ENCODE results near the gene CHD5. TPM values are rescaled to one million over a fixed set of nuclear protein-coding genes. Genes with fewer than 3 reads are reported as not detected.

Gene CHD5
- polyA plus RNA-seq, 2 of the 4 experiments (the other 2 are of a cell fraction) = 0.21 to 0.66 TPM

DNA sequence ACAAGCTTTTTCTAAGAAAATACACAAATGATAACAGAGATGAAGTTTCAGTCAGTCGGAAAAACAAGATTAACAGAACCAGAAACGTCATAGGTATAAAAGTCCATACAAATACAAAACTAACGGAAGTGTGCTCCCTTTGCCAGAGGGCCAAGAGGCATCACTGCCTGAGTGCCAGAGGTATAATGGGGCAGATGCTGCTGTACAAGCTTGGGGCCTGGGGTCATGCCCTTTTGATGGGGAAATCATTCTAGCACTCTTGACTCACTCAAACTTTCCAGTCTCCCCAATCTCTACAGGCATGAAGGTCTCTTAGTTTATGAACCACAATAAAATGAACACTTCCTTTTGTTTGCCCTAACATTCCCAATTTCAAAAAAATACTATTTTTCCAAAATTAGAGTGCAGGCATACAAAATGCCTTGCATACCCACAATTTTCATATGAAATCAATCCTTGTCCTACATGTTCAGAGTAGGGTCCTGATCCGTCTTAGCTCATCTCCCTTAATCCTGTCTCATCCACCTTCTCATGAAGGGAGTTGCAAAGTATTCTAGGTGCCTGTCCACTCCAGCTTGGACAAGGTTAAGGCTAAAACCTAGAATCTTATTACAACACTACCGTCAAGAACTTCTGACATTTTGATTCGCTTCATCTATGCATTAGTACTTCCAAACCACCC is 17.8 kb upstream of the CHD5 start:
- H3K4me1 ChIP-seq = peaks cover 27% of the 10 kb centered on the region
- no peak for FAIRE-seq
- no peak for DNase-seq (ENCODE audit: low read depth in 1 of 2, low spot score in 1 of 2)
- peak overlapping the region; percentile 96 for H3K4me3 ChIP-seq
- ATAC-seq = no peak
- peak overlapping the region; percentile 79 for H3K4me2 ChIP-seq
- peak overlapping the region; percentile 98 to 99; a peak in 5 of 6 replicates for H3K27ac ChIP-seq
- no peaks in the 10 kb centered on the region for H3K9me3 ChIP-seq
- TF ChIP-seq, protein P1, sequence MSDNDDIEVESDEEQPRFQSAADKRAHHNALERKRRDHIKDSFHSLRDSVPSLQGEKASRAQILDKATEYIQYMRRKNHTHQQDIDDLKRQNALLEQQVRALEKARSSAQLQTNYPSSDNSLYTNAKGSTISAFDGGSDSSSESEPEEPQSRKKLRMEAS (IDR thresholded peaks at IDR 0.05) = no peak
- TF ChIP-seq HEYL (CRISPR knock-in tag; IDR thresholded peaks at IDR 0.05) = no peak
- TF ChIP-seq CHD4 (IDR thresholded peaks at IDR 0.05; ENCODE audit: borderline replicate concordance) = no peak
- TF ChIP-seq ZNF302 (CRISPR knock-in tag; IDR thresholded peaks at IDR 0.05) = no peak
- TF ChIP-seq, protein P2, sequence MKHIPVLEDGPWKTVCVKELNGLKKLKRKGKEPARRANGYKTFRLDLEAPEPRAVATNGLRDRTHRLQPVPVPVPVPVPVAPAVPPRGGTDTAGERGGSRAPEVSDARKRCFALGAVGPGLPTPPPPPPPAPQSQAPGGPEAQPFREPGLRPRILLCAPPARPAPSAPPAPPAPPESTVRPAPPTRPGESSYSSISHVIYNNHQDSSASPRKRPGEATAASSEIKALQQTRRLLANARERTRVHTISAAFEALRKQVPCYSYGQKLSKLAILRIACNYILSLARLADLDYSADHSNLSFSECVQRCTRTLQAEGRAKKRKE (CRISPR knock-in tag; IDR thresholded peaks at IDR 0.05; ENCODE audit: low read depth) = no peak
- TF ChIP-seq TP53 (CRISPR knock-in tag; IDR thresholded peaks at IDR 0.05) = no peak
- TF ChIP-seq HES2 (IDR thresholded peaks at IDR 0.05) = no peak
- no peak for TF ChIP-seq FOSL2 (IDR thresholded peaks at IDR 0.05)
- no peak for TF ChIP-seq FOSL2 (CRISPR knock-in tag; IDR thresholded peaks at IDR 0.05)
- no peak for TF ChIP-seq NR3C1 (IDR thresholded peaks at IDR 0.05)
- WGBS (ENCODE audit: missing lambda C conversion rate) = 54% methylated on average over 6 of the region's 6 CpGs
- CTCF ChIA-PET = interaction anchor here (1.4 to 3.2 kb wide), 3 partner anchors 12 to 89 kb away, joined by 3 to 9 read pairs (median 4); no protein-coding TSS in a partner anchor
- POLR2A ChIA-PET = interaction anchor here (0.9 kb wide), 1 partner anchor 9 kb away, joined by 3 read pairs; no protein-coding TSS in a partner anchor

DNA sequence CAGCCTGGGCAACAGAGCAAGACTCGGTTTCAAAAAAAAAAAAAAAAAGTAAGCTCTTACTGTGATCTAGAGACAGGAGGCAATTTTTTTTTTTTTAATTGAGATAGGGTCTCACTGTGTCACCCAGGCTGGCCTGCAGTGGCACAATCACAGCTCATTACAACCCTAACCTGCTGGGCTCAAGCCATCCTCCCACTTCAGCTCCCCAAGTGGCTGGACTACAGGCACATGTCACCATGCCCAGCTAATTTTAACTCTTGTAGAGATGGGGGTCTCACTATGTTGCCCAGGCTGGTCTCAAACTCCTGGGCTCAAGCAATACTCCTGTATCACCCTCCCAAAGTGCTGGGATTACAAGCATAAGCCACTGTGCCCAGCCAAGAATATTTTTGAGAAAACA is 11.8 kb upstream of the CHD5 start:
- ChIA-PET CTCF (interaction anchor here (0.6 to 4.8 kb wide), 3 partner anchors 13 to 118 kb away, joined by 3 to 26 read pairs (median 3); partner anchors contain the start of gene RNF207), POLR2A (no interaction called here)
- DNase-seq (ENCODE audit: low read depth in 1 of 2, low spot score in 1 of 2) = no peak
- 100% methylated on average over 1 of the region's 1 CpG for WGBS (ENCODE audit: missing lambda C conversion rate)
- FAIRE-seq = no peak
- no peak overlapping the region for H3K4me2 ChIP-seq
- H3K4me1 ChIP-seq = peaks cover 8% of the 10 kb centered on the region
- H3K27ac ChIP-seq = no peak overlapping the region
- ATAC-seq = no peak
- no peak for TF ChIP-seq HOXB5 (CRISPR knock-in tag; IDR thresholded peaks at IDR 0.05)
- TF ChIP-seq, protein P3, sequence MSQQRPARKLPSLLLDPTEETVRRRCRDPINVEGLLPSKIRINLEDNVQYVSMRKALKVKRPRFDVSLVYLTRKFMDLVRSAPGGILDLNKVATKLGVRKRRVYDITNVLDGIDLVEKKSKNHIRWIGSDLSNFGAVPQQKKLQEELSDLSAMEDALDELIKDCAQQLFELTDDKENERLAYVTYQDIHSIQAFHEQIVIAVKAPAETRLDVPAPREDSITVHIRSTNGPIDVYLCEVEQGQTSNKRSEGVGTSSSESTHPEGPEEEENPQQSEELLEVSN (IDR thresholded peaks at IDR 0.05; ENCODE audit: borderline replicate concordance, low read depth) = no peak
- H3K4me3 ChIP-seq = no peak overlapping the region
- H3K9me3 ChIP-seq = no peaks in the 10 kb centered on the region

DNA sequence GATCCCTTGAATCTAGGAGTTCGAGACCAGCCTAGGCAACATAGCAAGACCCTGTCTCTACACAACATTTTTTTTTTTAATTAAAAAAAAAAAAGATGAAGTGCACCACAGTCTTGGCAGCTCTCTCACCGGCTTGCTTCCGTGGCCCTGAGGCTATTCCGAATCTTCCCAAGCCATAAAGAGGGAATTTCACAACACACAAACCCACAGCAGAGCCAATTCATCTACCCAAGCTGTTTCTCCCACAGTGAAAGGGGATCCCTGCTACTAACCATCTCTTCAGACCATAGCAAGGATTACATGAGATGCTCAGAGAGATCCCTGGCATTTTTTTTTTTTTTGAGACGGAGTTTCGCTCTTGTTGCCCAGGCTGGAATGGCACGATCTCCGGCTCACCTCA is 8.3 kb upstream of the CHD5 start:
- H3K9me3 ChIP-seq = no peaks in the 10 kb centered on the region
- ChIA-PET POLR2A (no interaction called here), CTCF (interaction anchor here (0.6 to 4.1 kb wide), 4 partner anchors 11 to 47 kb away, joined by 3 to 24 read pairs (median 3); partner anchors contain the start of gene RNF207)
- FAIRE-seq (no peak), DNase-seq (ENCODE audit: low read depth in 1 of 2, low spot score in 1 of 2) (no peak), ATAC-seq (no peak)
- peaks cover 6% of the 10 kb centered on the region; the same call in 2 of the 3 replicates for H3K4me1 ChIP-seq
- no peak overlapping the region for H3K27ac ChIP-seq
- whole genome bisulfite sequencing (ENCODE audit: missing lambda C conversion rate) = 95% methylated on average over 8 of the region's 8 CpGs
- H3K4me3 ChIP-seq = no peak overlapping the region
- TF ChIP-seq REST (IDR thresholded peaks at IDR 0.05) = no peak
- TF ChIP-seq NFE2L2 (conservative IDR thresholded peaks at IDR 0.05; ENCODE audit: low read length) = no peak
- TF ChIP-seq, protein P1 (IDR thresholded peaks at IDR 0.05) = no peak
- no peak for TF ChIP-seq HMGXB4 (CRISPR knock-in tag; IDR thresholded peaks at IDR 0.05; ENCODE audit: borderline replicate concordance)
- no peak for TF ChIP-seq CBX8 (IDR thresholded peaks at IDR 0.05)
- TF ChIP-seq TP53 (CRISPR knock-in tag; IDR thresholded peaks at IDR 0.05) = no peak
- no peak for TF ChIP-seq SREBF2 (IDR thresholded peaks at IDR 0.05)
- TF ChIP-seq JUNB (IDR thresholded peaks at IDR 0.05) = no peak
- no peak for TF ChIP-seq BHLHE40 (IDR thresholded peaks at IDR 0.05; ENCODE audit: low read depth, low read length)
- TF ChIP-seq, protein P2 (CRISPR knock-in tag; IDR thresholded peaks at IDR 0.05; ENCODE audit: low read depth) = no peak
- no peak for TF ChIP-seq ZC3H11A (IDR thresholded peaks at IDR 0.05)
- TF ChIP-seq, protein P4, sequence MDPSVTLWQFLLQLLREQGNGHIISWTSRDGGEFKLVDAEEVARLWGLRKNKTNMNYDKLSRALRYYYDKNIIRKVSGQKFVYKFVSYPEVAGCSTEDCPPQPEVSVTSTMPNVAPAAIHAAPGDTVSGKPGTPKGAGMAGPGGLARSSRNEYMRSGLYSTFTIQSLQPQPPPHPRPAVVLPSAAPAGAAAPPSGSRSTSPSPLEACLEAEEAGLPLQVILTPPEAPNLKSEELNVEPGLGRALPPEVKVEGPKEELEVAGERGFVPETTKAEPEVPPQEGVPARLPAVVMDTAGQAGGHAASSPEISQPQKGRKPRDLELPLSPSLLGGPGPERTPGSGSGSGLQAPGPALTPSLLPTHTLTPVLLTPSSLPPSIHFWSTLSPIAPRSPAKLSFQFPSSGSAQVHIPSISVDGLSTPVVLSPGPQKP (IDR thresholded peaks at IDR 0.05; ENCODE audit: low read depth, low read length) = no peak
- no peak overlapping the region for H3K4me2 ChIP-seq
